Liver (tissue), 3 donors: ENCODE data around the gene SRRM1.

Experiments
- FOXA1 ChIP-seq: IDR thresholded peaks from 2 replicates; pipeline ENCODE4 v1.6.1; 2016; ENCODE audit warnings: antibody characterized with exemption
- RAD21 ChIP-seq, 2 donors: IDR thresholded peaks; 2 replicates each; pipeline ENCODE4 v1.6.1; 2016; ENCODE audit warnings: antibody characterized with exemption in 2 of 2, mild to moderate bottlenecking in 2 of 2
- TF ChIP-seq, protein P1 (sequence below): fragments of 150-350 bp; IDR thresholded peaks from 2 replicates; pipeline ENCODE4 v1.5.1; 2017; ENCODE audit warnings: improper control_type of control experiment, low read depth, low read length; ENCODE audit not compliant: missing input control
- TF ChIP-seq, protein P2 (sequence below): IDR thresholded peaks from 2 replicates; pipeline ENCODE4 v1.6.1; 2016; ENCODE audit warnings: antibody characterized with exemption, mild to moderate bottlenecking
- TF ChIP-seq, protein P3 (sequence below): IDR thresholded peaks from 2 replicates; pipeline ENCODE4 v1.6.1; 2016; ENCODE audit warnings: antibody characterized with exemption
- donor health status: healthy.
- donor health status: healthy.

DNA sequence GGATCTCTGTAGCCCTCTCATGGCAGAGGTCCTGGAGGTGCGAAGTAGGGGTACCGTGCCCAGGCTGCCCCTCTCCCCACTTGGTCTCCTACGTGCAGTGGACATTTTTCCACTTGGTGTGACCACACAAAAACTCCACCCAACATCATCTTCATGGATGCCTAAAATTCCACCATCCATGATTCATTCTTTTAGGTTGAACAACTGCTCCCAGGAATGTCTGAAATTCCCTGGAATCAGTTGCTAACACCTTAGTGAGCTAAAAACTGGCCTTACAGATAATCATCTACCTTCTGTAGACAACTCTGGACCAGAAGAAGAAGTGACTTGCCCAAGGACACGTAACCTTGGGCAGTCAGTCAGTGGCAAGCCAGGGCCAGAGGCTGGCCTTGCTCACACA lies 70.1 kb downstream of the SRRM1 start:
- TF ChIP-seq, protein P1, sequence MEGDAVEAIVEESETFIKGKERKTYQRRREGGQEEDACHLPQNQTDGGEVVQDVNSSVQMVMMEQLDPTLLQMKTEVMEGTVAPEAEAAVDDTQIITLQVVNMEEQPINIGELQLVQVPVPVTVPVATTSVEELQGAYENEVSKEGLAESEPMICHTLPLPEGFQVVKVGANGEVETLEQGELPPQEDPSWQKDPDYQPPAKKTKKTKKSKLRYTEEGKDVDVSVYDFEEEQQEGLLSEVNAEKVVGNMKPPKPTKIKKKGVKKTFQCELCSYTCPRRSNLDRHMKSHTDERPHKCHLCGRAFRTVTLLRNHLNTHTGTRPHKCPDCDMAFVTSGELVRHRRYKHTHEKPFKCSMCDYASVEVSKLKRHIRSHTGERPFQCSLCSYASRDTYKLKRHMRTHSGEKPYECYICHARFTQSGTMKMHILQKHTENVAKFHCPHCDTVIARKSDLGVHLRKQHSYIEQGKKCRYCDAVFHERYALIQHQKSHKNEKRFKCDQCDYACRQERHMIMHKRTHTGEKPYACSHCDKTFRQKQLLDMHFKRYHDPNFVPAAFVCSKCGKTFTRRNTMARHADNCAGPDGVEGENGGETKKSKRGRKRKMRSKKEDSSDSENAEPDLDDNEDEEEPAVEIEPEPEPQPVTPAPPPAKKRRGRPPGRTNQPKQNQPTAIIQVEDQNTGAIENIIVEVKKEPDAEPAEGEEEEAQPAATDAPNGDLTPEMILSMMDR = no peak
- TF ChIP-seq, protein P2, sequence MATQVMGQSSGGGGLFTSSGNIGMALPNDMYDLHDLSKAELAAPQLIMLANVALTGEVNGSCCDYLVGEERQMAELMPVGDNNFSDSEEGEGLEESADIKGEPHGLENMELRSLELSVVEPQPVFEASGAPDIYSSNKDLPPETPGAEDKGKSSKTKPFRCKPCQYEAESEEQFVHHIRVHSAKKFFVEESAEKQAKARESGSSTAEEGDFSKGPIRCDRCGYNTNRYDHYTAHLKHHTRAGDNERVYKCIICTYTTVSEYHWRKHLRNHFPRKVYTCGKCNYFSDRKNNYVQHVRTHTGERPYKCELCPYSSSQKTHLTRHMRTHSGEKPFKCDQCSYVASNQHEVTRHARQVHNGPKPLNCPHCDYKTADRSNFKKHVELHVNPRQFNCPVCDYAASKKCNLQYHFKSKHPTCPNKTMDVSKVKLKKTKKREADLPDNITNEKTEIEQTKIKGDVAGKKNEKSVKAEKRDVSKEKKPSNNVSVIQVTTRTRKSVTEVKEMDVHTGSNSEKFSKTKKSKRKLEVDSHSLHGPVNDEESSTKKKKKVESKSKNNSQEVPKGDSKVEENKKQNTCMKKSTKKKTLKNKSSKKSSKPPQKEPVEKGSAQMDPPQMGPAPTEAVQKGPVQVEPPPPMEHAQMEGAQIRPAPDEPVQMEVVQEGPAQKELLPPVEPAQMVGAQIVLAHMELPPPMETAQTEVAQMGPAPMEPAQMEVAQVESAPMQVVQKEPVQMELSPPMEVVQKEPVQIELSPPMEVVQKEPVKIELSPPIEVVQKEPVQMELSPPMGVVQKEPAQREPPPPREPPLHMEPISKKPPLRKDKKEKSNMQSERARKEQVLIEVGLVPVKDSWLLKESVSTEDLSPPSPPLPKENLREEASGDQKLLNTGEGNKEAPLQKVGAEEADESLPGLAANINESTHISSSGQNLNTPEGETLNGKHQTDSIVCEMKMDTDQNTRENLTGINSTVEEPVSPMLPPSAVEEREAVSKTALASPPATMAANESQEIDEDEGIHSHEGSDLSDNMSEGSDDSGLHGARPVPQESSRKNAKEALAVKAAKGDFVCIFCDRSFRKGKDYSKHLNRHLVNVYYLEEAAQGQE = no peak
- TF ChIP-seq, protein P3, sequence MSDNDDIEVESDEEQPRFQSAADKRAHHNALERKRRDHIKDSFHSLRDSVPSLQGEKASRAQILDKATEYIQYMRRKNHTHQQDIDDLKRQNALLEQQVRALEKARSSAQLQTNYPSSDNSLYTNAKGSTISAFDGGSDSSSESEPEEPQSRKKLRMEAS = no peak
- TF ChIP-seq FOXA1 (no peak), RAD21 (IDR thresholded peaks at IDR 0.05) (no peak)
